Subcutaneous adipose tissue (tissue), 4 donors: ENCODE measurements around the gene ST3GAL3. TPM values are rescaled to one million over a fixed set of nuclear protein-coding genes. Genes with fewer than 3 reads are reported as not detected.

Source experiments
- total RNA-seq, 4 donors: library from RNA; depleted of rRNA; stranded (reverse); fragments of >200 nt; gene quantifications; one replicate each; pipeline ENCODE4 v1.1.0, GENCODE V29; 2016
- TF ChIP-seq, protein P1 (sequence below): fragments of 450-650 bp; IDR thresholded peaks from one replicate; pipeline ENCODE4 v1.5.1; 2016; ENCODE audit warnings: low read depth, mild to moderate bottlenecking, control low read depth, antibody characterized with exemption, moderate library complexity

Gene ST3GAL3
- total RNA-seq, 4 donors from 2014 or later: 13.1 to 36.7 (median 19.0) TPM

DNA sequence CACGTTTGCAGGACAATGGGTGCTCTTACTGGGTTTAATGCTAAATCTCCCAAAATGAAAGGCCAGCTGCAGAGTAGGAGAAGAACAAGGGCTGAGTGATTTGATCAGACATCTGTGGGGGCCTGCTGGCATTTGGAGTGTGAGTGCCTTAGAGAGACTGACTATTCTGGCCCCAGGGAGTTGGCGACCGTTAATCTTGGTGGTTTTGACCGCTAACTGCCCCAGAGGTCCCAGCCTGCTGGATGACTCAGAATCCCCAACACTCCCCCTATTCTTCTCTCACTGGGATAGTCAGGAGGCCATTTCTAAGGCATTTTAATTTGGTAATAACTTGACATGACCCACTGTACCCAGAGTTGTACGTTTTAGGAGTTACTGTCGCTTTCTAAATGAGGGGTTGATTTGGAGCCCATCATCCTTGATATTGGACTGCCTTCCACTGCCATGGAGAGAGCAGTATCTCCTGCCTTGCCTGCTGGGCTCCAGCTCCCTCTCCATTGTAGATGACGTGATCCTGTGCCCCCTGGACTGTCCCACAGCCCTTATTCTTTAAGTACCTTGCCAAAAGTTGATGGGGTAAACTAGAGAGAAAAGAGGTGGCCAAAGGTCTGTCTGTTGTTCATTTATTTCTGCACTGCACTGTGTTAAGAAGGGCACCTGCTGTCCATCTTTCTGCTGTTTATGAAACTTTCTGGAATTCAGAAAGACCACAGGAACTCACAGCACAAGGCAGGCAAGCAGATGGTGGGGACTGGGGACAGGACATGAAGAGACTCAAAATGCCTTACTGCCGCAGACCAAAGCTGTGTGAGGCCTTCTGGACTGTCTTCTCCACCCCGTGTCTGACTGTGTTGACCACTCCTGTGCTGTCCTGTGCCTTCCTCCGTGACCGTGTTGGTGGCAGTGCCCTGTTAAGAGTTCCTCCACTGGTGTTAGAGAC, 128.0 kb downstream of the ST3GAL3 start:
- TF ChIP-seq, protein P1, sequence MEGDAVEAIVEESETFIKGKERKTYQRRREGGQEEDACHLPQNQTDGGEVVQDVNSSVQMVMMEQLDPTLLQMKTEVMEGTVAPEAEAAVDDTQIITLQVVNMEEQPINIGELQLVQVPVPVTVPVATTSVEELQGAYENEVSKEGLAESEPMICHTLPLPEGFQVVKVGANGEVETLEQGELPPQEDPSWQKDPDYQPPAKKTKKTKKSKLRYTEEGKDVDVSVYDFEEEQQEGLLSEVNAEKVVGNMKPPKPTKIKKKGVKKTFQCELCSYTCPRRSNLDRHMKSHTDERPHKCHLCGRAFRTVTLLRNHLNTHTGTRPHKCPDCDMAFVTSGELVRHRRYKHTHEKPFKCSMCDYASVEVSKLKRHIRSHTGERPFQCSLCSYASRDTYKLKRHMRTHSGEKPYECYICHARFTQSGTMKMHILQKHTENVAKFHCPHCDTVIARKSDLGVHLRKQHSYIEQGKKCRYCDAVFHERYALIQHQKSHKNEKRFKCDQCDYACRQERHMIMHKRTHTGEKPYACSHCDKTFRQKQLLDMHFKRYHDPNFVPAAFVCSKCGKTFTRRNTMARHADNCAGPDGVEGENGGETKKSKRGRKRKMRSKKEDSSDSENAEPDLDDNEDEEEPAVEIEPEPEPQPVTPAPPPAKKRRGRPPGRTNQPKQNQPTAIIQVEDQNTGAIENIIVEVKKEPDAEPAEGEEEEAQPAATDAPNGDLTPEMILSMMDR: no peak

DNA sequence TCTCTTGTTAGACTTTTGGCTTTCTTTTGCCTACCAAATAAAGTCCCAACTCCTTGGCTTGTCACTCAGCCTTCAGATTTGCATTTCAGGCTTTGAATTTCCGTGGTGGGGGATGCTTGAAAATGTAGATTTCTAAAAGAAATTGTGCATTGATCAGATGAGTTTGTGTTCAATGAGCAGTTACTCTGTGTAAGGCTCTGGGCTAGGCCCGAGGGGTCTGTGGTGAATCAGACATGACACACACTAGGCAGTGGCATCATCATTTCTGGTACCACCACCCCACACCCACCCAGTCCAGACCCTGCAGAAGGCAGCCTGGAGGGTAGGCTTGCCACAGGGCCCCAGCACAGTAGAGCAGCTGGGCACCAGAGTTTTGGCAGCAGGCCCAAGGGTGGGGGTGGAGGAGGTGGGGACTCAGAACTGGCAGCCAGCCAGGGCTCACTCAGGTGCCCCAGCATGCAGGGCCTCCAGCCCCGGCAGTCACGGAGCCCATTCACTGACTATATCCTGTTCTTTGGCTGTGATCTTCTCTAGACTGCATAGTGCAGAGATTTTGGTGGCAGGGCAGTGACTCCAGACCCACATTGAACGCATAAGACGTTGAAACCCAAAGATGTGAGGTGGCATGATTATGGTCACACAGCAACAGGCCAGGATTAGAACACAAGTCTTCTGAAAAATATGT, 129.1 kb downstream of the ST3GAL3 start:
- TF ChIP-seq, protein P1: no peak

DNA sequence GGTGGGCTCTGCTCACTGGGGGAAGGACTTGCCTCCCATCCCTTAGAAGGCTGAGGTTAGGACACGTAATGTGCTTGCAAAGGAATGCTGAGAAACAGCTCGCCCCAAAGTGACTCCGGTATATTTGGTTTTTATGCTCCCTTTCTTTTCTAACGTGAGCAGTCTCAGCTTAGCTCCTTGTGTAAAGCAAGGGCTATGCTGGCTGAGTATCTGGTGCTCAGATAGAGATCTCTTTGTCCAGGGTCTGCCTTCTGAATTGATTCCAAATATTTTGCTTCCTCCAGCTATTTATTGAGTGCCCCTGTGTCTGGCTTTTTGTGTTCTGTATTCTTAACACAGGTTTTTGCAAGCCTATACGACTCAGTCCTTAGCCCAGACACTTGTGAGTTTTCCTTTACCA, 131.7 kb downstream of the ST3GAL3 start:
- TF ChIP-seq, protein P1: no peak

DNA sequence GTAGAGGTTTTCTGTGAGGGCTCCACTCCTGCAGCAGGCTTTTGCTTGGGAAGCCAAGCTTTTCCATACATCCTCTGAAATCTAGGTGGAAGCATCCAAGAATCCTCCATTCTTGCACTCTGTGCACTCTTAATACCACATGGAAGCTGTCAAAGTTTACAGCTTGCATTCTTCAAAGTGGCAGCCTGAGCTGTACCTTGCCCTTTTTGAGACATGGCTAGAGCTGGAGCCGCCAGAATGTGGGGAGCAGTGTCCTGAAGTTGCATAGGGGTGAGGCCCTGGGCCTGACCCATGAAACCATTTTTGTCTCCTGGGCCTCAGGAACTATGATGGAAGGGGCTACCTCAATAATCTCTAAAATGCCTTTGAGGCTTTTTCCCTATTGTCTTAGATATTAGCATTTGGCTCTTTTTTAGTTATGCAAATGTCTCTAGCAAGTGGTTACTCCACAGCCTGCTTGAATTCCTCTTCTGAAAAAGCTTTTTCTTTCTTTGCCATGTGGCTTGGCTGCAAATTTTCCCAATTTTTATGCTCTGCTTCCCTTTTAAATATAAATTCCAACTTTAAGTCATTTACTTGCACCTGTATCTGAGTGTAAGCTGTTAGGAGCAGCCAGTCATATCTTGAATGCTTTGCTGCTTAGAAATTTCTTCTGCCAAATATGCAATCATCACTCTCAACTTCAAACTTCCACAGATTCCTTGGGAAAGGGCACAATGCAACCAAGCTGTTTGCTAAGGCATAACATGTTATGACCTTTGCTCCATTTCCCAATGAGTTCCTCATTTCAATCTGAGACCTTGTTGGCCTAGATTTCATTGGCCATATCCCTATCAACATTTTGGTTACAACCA, 134.2 kb downstream of the ST3GAL3 start:
- TF ChIP-seq, protein P1: no peak

DNA sequence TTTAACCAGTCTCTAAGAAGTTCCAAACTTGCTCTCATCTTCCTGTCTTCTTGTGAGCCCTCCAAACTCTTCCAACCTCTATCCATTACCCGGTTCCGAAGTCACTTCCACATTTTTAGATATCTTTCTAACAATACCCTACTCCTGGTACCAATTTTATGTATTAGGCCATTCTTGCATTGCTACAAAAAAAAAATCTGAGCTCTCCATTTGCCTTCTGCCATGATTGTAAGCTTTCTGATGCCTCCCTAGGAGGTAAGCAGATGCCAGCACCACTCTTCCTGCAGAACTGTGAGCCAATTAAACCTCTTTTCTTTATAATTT, 134.8 kb downstream of the ST3GAL3 start:
- TF ChIP-seq, protein P1: no peak

DNA sequence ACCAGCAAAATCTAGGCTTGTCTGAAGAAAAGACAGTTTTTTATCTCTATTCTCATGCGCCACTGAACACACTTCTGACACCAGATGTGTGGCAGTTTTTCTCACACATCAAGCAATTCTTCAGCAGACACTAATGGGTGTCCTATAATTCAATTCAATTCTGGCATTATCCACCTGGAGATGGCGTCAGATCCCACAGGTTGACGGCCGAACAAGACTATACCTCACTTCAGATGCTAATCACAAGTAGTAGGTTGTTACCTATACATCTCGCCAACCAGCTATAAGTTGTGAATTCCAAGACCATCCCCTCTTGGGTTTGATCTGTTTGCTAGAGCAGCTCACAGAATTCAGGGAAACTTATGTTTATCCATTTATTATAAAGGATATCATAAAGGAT, 136.3 kb downstream of the ST3GAL3 start:
- TF ChIP-seq, protein P1: no peak

DNA sequence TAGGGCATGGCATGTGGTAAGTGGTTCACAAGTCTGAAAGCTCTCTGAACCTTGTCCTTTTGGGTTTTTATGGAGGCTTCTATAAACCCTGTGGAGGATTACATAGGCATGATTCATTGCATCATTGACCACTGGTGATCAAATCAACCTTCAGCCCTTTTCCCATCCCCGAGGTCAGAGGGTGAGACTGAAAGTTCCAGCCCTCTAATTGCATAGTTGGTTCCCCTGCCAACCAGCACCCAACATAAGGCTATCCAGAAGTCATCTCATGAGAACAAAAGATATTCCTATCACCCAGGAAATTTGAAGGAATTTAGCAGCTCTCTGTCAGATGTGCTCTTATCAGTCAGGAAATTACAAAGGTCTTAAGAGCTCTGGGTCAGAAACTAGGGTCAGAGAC, 136.8 kb downstream of the ST3GAL3 start:
- TF ChIP-seq, protein P1: no peak
